Adrenal gland (tissue), 5 donors: ENCODE measurements around the gene CTNNBIP1.

ENCODE experiments used
- CTCF ChIP-seq, 6 experiments: fragments of 450-650 bp in 4 of 6; fragments of 200-600 bp in 2 of 6; sonication (generic) in 1 of 6; IDR thresholded peaks; 1 replicate in 5 of 6; 2 replicates in 1 of 6; pipeline versions ENCODE4 v1.5.1 to v1.8.0; 2016 to 2021; ENCODE audit warnings: antibody characterized with exemption in 6 of 6, mild to moderate bottlenecking in 2 of 6, moderate library complexity in 1 of 6
- POLR2A ChIP-seq, 2 donors: fragments of 450-650 bp; IDR thresholded peaks; one replicate each; pipeline ENCODE4 v1.6.1; 2017; ENCODE audit warnings: antibody characterized with exemption in 2 of 2, mild to moderate bottlenecking in 2 of 2, moderate library complexity in 1 of 2
- donor health status: DM: no; HTN: no; CAD: no.

GRCh38 chr1:9902060-9902452, 8.0 kb downstream of the CTNNBIP1 start:
- TF ChIP-seq CTCF (IDR thresholded peaks at IDR 0.05) (no peak), POLR2A (IDR thresholded peaks at IDR 0.05) (no peak)
